ENCODE measurements around the gene STIMATE.

STIMATE gene

DNA sequence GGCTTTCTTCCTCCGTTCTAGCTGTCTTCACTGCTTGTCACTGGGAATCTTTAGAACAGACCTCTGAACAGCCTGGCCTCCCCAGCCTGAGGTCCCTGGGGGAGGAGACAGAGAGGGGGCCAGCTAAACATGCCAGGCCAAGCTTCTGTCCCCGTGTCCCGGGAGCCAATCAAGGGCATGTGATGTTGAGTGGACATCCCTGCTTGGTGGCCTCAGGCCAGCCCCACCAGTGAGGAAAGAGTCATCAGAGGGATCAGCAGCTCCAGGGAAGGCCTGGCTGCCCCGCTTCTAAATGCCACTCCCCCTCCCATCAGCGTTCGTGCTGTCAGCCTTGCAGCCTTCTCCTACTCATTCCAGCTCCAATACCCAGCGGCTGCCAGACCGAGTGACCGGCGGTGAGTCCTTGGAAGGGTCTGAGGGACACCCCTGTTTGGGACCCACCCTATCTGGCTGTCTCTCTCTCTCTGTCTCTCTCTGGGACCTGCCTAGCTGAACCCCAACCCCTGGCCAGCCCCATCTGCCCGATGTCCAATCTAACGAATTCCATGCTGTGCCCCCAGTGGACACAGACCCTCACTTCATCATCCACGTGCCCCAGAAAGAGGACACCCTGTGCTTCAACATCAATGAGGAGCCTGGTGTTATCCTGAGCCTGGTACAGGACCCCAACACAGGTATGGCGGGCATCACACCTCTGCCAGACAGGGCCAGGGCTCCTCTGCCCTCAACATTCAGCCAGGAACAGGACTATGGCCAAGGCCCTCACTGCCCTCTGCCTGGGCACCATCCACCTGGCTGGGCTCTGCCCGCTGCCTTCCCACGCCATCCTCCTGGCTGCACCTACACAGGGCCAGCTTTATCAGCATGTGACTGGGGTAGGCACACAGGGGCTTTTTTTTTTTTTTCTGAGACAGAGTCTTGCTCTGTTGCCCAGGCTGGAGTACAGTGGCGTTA, 109.4 kb downstream of the STIMATE start:
- H3K9ac ChIP-seq (ENCODE audit: low read length) = no peak overlapping the region
- no peaks in the 10 kb centered on the region for H3K9me3 ChIP-seq (ENCODE audit: low read length)
- no peak overlapping the region for H3K4me2 ChIP-seq (ENCODE audit: low read length)
- no peaks in the 10 kb centered on the region for H4K20me1 ChIP-seq (ENCODE audit: insufficient read depth, low read length)
- no peak overlapping the region for H3K4me3 ChIP-seq (ENCODE audit: low read depth, low read length, poor library complexity, severe bottlenecking)
- H2AFZ ChIP-seq (ENCODE audit: low read length) = no peak overlapping the region
- no peaks in the 10 kb centered on the region for H3F3A ChIP-seq (ENCODE audit: insufficient read depth, low read length)
- TF ChIP-seq, protein P1, sequence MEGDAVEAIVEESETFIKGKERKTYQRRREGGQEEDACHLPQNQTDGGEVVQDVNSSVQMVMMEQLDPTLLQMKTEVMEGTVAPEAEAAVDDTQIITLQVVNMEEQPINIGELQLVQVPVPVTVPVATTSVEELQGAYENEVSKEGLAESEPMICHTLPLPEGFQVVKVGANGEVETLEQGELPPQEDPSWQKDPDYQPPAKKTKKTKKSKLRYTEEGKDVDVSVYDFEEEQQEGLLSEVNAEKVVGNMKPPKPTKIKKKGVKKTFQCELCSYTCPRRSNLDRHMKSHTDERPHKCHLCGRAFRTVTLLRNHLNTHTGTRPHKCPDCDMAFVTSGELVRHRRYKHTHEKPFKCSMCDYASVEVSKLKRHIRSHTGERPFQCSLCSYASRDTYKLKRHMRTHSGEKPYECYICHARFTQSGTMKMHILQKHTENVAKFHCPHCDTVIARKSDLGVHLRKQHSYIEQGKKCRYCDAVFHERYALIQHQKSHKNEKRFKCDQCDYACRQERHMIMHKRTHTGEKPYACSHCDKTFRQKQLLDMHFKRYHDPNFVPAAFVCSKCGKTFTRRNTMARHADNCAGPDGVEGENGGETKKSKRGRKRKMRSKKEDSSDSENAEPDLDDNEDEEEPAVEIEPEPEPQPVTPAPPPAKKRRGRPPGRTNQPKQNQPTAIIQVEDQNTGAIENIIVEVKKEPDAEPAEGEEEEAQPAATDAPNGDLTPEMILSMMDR (IDR thresholded peaks at IDR 0.05; ENCODE audit: low read length) = no peak
- TF ChIP-seq EZH2 (IDR thresholded peaks at IDR 0.05; ENCODE audit: borderline replicate concordance, low read length) = no peak
- H3K4me1 ChIP-seq (ENCODE audit: insufficient read depth, low read length, severe bottlenecking) = no peaks in the 10 kb centered on the region
- no peaks in the 10 kb centered on the region for H3K9me2 ChIP-seq (ENCODE audit: low read depth, low read length)
- no peaks in the 10 kb centered on the region for H3K27me3 ChIP-seq (ENCODE audit: insufficient read depth, low read length)
- H3K79me2 ChIP-seq (ENCODE audit: insufficient read depth, low read length) = no peaks in the 10 kb centered on the region
- no peak overlapping the region for H3K27ac ChIP-seq (ENCODE audit: low read depth, low read length, poor library complexity, severe bottlenecking)
- no peaks in the 10 kb centered on the region for H3K36me3 ChIP-seq (ENCODE audit: insufficient read depth, low read length)

DNA sequence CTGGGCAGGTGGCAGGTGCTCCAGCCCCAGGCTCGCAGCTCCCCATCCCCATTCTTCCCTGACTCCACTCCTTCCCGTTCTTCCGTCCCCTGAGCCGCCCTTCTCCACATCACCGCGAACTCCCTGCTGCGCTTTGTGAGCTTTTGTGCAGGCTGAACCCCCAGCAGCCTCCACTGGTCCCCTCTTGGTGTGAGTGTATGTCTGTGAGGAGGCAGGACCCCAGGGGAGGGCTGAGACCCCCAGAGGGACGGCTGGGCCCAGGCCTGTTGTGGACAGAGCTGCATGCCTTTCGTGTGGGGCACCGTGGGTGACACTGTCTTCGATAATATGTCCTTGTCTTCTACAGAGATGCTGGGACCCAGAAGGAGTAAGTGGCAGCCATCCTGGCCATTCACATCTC, 110.1 kb downstream of the STIMATE start:
- H3K4me1 ChIP-seq (ENCODE audit: insufficient read depth, low read length, severe bottlenecking) = no peaks in the 10 kb centered on the region
- no peak overlapping the region for H3K4me3 ChIP-seq (ENCODE audit: low read depth, low read length, poor library complexity, severe bottlenecking)
- no peaks in the 10 kb centered on the region for H3K27me3 ChIP-seq (ENCODE audit: insufficient read depth, low read length)
- H4K20me1 ChIP-seq (ENCODE audit: insufficient read depth, low read length) = no peaks in the 10 kb centered on the region
- TF ChIP-seq, protein P1 (IDR thresholded peaks at IDR 0.05; ENCODE audit: low read length) = no peak
- TF ChIP-seq EZH2 (IDR thresholded peaks at IDR 0.05; ENCODE audit: borderline replicate concordance, low read length) = no peak
- no peak overlapping the region for H2AFZ ChIP-seq (ENCODE audit: low read length)
- H3K9me3 ChIP-seq (ENCODE audit: low read length) = no peaks in the 10 kb centered on the region
- no peaks in the 10 kb centered on the region for H3K79me2 ChIP-seq (ENCODE audit: insufficient read depth, low read length)
- H3K27ac ChIP-seq (ENCODE audit: low read depth, low read length, poor library complexity, severe bottlenecking) = no peak overlapping the region
- H3K4me2 ChIP-seq (ENCODE audit: low read length) = no peak overlapping the region
- H3F3A ChIP-seq (ENCODE audit: insufficient read depth, low read length) = no peaks in the 10 kb centered on the region
- no peaks in the 10 kb centered on the region for H3K9me2 ChIP-seq (ENCODE audit: low read depth, low read length)
- no peaks in the 10 kb centered on the region for H3K36me3 ChIP-seq (ENCODE audit: insufficient read depth, low read length)
- no peak overlapping the region for H3K9ac ChIP-seq (ENCODE audit: low read length)
